Measurements from ENCODE around the gene SEC24A. TPM values are rescaled to one million over a fixed set of nuclear protein-coding genes. Genes with fewer than 3 reads are reported as not detected.

The SEC24A gene
- total and polyA plus RNA-seq, 7 donors = 7.2 to 21.0 (median 14.8) TPM

GRCh38 chr5:134738963-134739661 is 90.5 kb downstream of the SEC24A start:
- no peaks in the 10 kb centered on the region for H3K27me3 ChIP-seq
- no peaks in the 10 kb centered on the region for H3K9me3 ChIP-seq
- no peak for DNase-seq
- 2 to 3% methylated on average over 21 of the region's 21 CpGs for WGBS, 2 donors
- TF ChIP-seq POLR2A (IDR thresholded peaks at IDR 0.05) = no peak
- no peak for TF ChIP-seq EP300 (IDR thresholded peaks at IDR 0.05)
- TF ChIP-seq POLR2AphosphoS5 (IDR thresholded peaks at IDR 0.05) = no peak
- peak in 1 of 4 experiments; percentile 18 for TF ChIP-seq CTCF (IDR thresholded peaks at IDR 0.05)
- H3K4me1 ChIP-seq = peaks cover 0 to 24% (median 18%) of the 10 kb centered on the region in 4 donors
- H3K4me3 ChIP-seq = peak overlapping the region; percentile 68 to 90 (median 74)
- peak overlapping the region; percentile 91 to 95 (median 94) for H3K27ac ChIP-seq
- H3K36me3 ChIP-seq = peaks cover 0 to 33% (median 0%) of the 10 kb centered on the region in 4 donors
- intact Hi-C loops (cut with DNase I) = loop anchor here (2.0 to 5.0 kb wide), 2 partner anchors 108 to 166 kb away; partner anchors contain the start of genes C5orf24 and PCBD2

DNA sequence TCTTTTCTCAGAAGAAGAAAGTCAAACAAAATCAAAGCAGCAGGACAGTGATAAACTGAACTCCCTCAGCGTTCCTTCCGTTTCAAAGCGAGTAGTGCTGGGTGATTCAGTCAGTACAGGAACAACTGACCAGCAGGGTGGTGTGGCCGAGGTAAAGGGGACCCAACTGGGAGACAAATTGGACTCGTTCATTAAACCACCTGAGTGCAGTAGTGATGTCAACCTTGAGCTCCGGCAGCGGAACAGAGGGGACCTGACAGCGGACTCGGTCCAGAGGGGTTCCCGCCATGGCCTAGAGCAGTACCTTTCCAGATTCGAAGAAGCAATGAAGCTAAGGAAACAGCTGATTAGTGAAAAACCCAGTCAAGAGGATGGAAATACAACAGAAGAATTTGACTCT is 92.5 kb downstream of the SEC24A start:
- TF ChIP-seq POLR2AphosphoS5 (IDR thresholded peaks at IDR 0.05) (no peak), CTCF (IDR thresholded peaks at IDR 0.05) (no peak), POLR2A (IDR thresholded peaks at IDR 0.05) (no peak), EP300 (IDR thresholded peaks at IDR 0.05) (no peak)
- H3K9me3 ChIP-seq = no peaks in the 10 kb centered on the region
- 94 to 96% methylated on average over 11 of the region's 11 CpGs for WGBS, 2 donors
- H3K27me3 ChIP-seq = no peaks in the 10 kb centered on the region
- no peak overlapping the region for H3K27ac ChIP-seq
- peaks cover 0 to 24% (median 18%) of the 10 kb centered on the region in 4 donors for H3K4me1 ChIP-seq
- peaks cover 0 to 34% (median 0%) of the 10 kb centered on the region in 4 donors for H3K36me3 ChIP-seq
- intact Hi-C loops (cut with DNase I) = no loop called here
- no peak for DNase-seq
- H3K4me3 ChIP-seq = no peak overlapping the region

DNA sequence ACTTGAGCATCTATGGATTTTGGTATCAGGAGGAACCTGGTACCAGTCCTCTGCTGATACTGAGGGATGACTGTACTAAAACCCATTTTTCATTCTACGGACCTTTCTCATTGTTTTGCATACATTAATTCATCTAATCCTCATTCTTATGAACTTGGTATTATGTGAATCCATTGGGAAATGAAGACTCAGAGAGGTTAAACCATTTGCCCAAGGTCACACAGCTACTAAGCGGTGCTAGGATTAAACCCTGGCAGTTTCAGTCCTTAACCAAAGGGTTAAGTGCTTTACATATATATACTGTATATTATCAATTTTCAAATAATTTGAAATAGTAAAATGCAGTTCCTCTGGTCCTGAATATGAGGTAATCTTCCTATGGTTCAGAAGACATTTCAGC is 93.5 kb downstream of the SEC24A start:
- no peaks in the 10 kb centered on the region for H3K27me3 ChIP-seq
- no peak overlapping the region for H3K4me3 ChIP-seq
- H3K27ac ChIP-seq = no peak overlapping the region
- 95 to 96% methylated on average over 2 of the region's 2 CpGs for WGBS, 2 donors
- H3K9me3 ChIP-seq = no peaks in the 10 kb centered on the region
- H3K4me1 ChIP-seq = peaks cover 0 to 24% (median 18%) of the 10 kb centered on the region in 4 donors
- intact Hi-C loops (cut with DNase I) = no loop called here
- DNase-seq = no peak
- no peak for TF ChIP-seq EP300 (IDR thresholded peaks at IDR 0.05)
- no peak for TF ChIP-seq POLR2AphosphoS5 (IDR thresholded peaks at IDR 0.05)
- no peak for TF ChIP-seq CTCF (IDR thresholded peaks at IDR 0.05)
- no peak for TF ChIP-seq POLR2A (IDR thresholded peaks at IDR 0.05)
- peaks cover 0 to 34% (median 0%) of the 10 kb centered on the region in 4 donors for H3K36me3 ChIP-seq

DNA sequence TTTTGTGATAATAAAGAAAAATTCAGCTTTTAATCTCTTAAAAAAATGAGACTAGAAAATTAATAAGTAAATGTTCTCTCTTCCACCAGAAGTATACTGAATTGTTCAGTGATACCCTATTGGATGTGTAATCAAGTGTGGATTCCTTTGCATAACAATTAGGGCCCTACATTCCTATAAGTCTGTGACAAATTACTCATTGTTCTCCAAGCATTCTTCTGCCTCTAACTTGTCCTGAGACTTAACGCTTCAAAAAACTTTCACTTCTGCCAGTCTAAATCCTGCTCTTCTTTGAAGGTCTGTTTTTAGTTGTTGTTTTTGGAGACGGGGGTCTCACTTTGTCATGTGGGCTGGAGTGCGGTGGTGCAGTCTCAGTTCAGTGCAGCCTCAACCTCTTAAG is 100.8 kb downstream of the SEC24A start:
- no peak for TF ChIP-seq EP300 (IDR thresholded peaks at IDR 0.05)
- no peak for TF ChIP-seq POLR2AphosphoS5 (IDR thresholded peaks at IDR 0.05)
- TF ChIP-seq POLR2A (IDR thresholded peaks at IDR 0.05) = no peak
- no peak for TF ChIP-seq CTCF (IDR thresholded peaks at IDR 0.05)
- no peak overlapping the region for H3K27ac ChIP-seq
- WGBS, 2 donors = 81 to 96% methylated on average over 3 of the region's 3 CpGs
- no peak for DNase-seq
- no peaks in the 10 kb centered on the region for H3K9me3 ChIP-seq
- H3K27me3 ChIP-seq = no peaks in the 10 kb centered on the region
- H3K4me3 ChIP-seq = no peak overlapping the region
- intact Hi-C loops (cut with DNase I) = no loop called here
- H3K36me3 ChIP-seq = peaks cover 0 to 34% (median 2%) of the 10 kb centered on the region in 4 donors
- H3K4me1 ChIP-seq = no peaks in the 10 kb centered on the region
